Stimulated activated CD4-positive, alpha-beta T cell treated with anti-CD3 and anti-CD28 coated beads, TNF-alpha, amount 100 ng/mL, for 48 hours (primary cell): ENCODE data around the gene TBX15.

Experiments used
- DNase-seq, 3 donors: peaks; one replicate each; pipeline ENCODE4 v3.0.0-alpha.2; 2020; ENCODE audit warnings: low read depth in 3 of 3

Gene TBX15

DNA sequence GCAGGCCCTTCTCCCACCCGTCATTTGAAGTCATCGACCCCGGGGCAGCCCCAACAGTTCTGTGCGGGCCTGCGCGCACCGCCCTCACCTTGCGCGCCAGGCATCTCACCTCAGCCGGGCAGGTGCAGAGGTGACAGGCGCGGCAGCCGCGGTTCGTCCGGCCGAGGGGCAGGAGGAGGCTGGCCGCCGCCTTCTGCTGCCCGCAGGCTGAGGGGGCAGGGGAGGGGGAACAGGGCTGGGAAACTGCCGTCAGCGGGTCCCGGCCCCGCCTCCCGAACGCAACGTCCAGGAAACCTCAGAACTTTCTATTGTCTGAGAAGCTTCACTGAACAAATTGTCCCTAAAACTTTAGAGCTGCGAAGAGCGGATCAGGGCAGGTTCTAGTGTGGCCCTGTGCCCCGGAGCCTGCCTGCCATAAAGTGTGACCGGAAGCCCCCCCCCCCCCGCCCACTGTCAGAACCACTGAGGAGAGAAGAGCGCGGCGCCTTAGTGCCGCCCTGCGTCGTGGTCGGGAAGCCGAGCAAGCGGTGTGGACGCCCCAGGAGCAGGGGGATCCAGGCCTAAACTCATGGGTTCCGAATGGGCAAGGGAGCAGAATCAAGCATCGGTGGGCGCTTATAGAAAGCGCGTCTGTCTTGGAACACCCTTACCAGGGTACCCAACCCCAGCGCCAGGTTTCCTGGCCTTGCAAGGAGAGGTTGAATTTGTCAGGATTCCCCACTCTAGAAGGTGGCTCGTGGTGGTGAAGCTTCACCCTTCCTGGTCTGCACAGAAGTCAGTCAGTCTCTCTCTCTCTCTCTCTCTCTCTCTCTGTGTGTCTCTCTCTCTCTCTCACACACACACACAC, 13.3 kb upstream of the TBX15 start:
- DNase-seq: no peak

- DNase-seq: no peak
Measured at GRCh38 chr1:119000371-119001180, 12.4 kb upstream of the TBX15 start.

DNA sequence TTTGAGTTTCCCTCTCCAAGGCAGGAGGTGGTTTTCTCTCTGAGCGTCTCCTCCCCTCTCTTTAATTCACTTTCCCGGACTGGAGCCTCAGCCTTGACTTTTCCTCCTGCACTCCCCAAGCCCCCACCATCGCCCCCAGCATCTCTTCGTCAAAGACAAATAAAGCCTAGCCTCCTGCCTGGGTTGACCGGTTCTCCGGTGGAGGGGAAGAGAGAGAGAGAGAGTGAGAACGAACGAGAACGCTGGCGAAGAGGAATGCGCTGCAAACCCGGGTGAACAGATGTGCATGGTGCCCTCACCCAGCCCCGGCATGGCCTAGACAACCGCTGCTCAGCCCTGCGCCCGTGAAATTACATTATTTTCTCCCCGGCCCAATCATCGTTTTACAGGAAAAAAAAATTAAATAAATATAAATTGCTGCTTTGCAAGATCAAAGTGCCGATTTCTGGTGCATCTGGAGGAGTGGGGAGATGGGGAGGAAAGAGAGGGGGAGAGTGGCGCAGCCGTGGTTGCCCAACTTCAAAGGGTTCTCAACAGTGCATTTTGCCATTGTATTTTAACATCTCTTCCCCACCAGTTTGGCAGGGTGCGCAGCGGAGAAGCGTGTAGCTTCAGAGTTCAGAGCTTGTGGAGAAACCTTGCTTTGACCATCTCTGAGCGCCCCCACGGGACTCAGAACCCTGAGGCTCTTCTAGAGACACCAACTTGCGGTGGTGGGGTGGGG, 11.4 kb upstream of the TBX15 start:
- no peak for DNase-seq

- no peak for DNase-seq
Measured at GRCh38 chr1:118998171-118998570, 10.0 kb upstream of the TBX15 start.

DNA sequence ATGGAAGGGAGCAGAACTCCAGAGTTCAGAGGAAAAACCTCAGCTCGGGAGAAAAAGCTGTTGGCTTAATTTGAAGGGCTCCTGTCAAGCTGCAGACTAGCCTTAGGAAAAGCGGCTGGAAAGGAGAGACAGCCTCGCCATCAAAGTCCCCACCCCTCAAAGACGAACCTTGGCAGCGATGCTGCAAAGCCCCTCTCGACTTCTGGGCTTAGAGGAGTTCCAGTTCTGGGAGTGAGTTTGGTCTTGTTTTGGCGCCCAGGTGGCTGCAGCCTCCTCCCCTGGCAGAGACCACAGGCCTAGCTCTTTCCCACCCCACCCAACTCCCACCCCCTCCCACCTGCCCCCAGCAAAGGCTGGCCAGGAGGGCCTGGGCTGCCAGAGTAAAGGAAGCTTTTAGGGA, 9.1 kb upstream of the TBX15 start:
- no peak for DNase-seq

DNA sequence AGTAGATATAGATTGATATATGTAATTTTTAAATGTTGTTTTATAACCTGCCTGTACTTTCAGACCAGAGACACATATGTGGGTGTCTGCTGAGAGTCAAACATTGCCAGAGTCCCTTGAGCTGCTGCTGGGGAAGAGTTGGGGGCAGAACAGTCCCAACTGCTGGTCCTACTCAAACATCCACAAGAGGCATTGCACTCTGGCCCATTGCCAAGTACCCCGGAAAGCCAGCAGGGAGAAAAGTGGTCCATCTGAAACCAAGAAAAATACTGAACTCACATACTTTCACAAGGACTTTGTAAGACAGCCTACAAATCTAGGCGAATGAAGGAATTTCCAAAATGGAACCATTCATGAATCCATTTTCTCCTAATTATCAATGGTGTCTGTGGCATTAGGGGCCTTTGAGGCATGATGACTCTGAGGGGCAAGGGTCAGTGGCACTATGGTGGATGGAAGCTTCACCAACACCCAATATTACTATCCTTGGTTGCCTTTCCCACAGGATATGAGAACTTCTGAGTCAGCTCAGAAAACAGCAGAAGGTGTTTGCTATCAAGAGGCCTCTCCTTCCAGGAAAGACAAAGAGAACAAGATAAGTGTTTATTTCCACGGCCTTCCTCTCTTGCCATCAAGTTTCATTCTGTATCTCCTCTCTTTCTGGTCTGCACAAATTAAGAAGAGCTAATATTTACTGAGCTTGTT, 7.3 kb upstream of the TBX15 start:
- no peak for DNase-seq

- DNase-seq: no peak
Measured at GRCh38 chr1:118993700-118994026, 5.5 kb upstream of the TBX15 start.

DNA sequence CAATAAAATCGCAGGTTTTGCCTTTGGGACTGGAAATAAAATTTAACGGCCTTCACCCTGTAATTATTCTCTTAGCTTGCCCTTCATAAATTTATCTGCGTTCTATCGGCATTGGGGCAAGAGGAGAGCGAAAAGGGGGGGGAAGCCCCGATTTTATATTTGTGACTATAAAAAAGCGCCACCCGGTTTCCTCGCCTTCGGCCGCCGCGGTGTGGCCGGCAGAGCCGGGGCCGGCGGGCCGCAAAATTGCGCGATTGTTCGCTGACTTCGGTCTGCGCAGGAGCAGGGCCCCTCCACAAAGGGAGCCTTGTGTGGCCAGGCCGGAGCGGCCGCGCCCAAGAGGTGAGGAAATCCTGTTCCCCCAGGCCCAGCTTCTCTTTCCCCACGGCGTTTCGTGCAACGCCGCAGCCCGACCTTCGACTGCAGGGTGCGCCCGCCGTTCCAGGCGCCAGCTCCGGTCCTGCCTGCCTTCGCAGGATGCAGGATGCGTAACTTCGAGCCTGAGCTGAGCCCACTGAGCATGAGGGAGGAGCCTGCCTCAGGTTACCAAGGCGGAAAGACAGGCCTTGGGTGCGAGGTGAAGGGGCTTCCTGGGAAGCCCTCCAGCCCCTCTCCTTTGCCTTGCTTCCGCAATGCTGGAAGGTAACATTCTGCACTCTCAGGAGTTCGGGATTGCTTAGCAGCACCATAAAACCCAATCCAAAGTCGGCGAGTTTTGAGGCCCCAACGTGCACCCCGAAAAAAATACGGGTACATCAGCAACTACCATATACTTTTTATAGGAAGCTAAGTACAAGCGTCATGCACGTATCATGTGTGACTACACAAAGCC, 4.9 kb upstream of the TBX15 start:
- DNase-seq: no peak

DNA sequence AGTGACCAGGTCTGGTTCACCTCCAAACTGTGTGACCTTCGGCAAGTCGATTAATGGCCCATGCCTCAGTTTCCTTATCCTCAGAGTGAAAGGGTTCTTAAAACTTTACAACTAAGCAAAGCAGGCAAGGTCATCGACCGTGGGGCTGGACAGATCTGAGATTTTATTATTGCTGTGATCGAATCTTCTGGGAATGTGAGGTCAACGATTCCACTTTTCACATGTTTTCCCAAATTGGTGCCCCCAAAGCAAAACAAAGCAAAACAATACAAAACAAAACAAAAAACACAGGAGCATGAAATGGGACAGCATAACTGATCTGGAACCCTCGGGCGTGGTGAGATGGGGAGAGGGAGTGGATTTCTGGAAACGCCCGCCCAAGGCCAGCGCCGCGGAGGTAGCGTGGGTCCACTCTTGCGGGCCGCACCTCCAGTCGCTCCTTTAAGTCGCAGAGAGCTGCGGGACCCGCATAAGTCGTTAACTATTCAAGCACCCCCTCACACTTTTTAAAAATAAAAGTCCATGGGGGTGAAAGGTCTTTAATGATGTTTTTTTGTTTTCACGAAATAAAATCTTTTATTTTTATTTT, 4.2 kb upstream of the TBX15 start:
- DNase-seq: no peak

DNA sequence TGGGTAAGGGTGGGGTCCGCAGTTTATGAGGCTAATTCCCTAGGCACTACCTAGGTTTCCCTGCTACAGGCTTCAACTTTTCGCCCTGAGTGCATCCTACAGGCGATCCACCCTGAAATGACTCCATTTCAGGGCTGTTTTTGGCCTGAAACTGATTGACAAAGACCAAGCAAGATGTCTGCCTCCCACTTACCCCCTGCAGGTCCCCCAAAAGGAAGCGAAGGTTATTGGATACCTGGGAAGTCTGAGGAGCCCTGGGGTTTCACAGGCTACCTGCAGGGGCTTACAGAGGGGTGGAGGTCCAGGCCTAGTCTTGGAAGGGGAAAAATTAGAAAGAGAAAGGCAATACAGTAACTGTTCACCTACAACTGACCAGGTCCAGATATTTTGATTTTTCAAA, 3.3 kb upstream of the TBX15 start:
- DNase-seq: no peak

- no peak for DNase-seq
Measured at GRCh38 chr1:118990513-118991152, 2.5 kb upstream of the TBX15 start.

GRCh38 chr1:118989878-118990378, 1.8 kb upstream of the TBX15 start:
- no peak for DNase-seq

DNA sequence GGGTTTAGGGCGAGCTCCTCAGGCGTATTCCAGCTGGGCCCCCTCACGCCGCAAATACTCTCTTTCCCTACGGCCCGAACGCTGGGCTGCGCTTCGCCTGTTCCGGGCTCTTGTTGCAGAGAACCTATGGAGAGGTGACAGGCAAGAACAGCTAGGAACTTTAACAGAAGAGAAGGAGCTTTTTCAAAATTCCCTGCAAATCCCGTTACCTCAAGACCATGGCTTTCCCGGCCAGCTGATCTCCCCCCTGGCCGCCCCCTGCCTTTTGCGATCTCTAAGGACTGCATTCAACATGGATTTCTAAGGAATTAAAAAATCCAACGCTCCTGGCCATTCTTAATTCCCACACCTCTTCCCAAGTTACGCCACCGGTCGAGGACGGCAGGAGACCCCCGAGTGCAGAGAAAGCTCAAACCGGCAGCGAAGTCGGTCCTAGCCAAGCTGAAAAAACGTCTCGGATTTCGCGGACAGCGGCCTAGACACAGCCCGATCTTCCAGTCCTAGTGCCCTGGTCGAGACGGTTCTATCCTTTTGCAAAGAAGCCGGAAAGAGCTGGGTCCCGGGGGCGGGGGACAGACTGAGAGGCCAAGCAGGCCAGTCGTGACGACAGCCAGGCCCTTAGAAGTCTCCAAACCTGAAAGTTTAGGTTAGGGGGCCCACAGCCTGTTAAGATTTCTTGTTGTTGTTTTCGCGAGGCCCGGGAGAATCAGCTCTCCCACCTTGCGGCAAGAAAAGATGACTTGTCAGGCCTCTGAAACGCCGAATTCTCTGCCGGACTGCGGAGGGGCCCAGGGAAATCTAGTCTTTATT, 1.1 kb upstream of the TBX15 start:
- DNase-seq: no peak

DNA sequence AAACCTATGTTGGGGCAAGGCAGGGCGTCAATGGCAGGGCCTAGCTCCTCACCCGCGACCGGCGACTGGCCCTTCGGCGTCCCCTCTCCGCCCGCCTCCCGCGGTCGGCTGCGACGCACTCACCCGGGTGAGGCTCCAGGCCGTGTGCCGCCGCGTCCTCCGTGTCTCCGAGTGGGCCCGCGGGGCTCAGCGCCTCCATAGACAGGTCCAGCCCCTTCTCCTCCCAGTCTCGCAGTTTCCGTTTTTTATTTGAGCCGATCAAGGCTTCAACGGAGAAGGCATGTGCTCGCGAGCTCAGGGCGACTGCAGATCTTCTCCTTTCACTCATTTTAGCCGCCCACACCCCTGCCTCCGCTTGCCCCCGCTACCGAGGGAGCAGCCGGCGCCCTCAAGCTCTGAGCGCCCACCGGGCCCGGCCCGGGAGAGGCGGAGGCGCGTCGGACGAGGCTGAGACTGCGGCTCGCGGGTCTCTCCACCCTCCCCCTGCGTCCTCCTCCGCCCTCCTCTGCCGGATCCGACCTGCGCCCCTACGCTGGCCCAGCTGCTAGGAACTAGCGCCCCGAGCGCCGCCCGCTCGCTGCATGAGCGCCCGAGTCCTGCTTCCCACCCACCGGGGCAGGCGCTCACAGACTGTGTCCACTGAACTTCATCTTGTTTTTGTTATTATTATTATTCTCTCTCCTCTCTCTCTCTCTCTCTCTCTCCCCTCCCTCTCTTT, 516 bp downstream of the TBX15 start:
- DNase-seq: no peak

DNA sequence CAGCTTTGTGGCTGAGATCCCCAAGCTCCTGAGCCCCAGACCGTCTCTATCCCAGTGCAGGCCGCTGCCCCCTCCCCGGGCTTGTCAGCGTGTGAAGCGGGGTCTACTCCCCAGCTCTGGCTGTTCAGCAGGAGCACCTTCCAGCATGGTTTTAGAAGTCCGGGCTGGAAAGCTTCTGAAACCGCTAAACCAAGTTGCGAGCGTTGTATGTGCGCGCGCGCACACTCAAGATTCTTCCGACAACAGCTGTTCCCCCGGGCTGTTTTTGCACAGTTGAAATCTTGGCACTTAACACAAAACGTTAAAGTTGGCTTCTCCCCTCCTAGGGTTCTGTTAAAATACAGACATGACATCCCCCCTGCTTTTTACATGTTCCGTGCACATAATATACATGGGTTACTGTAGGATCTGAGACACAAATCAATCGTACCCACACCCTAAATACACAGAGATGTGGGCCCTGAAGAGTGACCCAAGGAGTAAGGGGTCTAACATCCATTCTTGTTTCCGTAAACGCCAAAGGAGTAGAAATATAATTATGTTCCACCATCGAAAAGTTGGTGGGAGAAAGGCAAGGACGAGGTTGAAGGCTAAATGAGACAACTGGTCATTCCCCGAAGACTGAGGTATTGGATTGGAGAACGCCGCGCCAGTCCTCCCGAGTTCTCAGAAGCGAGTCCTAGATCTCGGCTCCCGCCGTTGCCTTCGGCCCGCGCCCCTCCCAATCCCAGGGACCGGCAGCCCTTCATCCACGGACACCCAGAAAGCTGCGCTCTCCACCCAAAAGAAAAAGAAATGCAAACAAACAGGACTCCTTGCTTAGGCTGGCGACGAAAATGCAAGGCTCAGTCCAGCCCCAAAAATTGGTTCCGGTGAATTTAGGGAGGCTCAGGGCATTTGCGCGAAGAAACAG, 1.3 kb downstream of the TBX15 start:
- DNase-seq: no peak

DNA sequence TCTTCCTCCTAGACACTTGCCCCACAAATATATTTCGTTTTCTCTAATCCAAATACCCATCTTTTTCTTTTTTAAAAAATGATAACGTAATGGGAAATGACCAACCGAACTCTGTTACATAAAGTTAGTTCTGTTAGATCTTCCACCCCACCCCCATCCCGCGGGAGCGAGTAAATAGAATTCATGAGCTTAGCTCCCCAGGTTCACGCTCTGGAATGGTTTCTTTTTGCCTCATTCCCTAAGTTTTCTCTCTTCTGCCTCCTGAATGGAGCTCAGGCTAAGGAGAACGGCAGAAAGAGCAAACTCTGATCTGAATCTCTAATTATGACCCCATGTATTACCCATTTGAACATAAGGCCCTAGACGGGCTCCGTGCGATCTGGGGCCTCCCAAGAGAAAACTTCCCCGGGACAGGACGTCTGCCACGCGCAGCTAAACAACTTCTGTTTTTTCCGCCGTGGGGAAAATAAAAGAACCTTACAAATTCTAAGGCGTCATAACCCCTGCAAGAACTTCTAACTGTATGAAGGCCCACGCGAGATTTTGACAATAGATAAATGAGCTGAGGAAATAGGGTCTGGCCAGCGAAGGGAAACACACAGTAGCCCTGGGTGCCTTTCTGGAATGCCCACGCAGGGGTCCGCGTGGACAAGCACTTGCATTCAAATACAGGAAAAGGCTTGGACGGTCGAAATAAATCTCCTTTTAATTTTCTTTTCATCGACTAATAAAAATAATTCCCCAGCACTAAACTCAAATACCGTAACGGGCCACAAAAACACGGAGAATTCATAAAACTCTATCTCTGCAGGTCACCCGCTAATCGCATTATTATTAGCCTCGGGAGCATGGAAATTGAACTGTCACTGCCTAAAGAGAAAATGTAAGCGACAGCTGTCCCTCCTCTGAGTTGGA, 2.2 kb downstream of the TBX15 start:
- DNase-seq: no peak
